Measurements from ENCODE around the gene CCNL2. TPM values are rescaled to one million over a fixed set of nuclear protein-coding genes. Genes with fewer than 3 reads are reported as not detected.

The CCNL2 gene
- total and polyA plus RNA-seq, 8 donors = 49.2 to 409 (median 84.1) TPM

DNA sequence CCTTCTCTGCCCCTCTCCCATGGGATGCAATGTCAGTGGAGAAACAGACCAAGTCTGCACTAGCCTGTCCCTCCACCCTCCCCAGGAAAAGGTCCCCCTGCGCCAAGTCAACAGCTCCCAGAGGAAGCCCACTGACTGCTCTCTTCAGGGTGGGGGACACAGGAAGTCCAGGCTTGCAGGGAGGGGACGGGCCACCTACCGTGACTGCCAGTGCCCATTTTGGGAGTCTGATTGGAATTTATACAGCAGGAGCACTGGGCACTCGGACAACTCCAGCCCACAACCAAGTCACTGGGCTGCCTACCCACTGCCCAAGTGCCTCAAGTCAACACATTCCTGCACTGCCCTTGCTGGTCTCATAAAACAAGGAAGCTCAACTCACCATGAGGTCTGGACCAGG is 6.1 kb downstream of the CCNL2 start:
- FAIRE-seq = no peak
- DNase-seq = peak in 1 of 6 donors; percentile 24
- H3K27me3 ChIP-seq = no peaks in the 10 kb centered on the region
- WGBS, 2 donors = 95 to 96% methylated on average over 4 of the region's 4 CpGs
- peaks cover 2 to 80% (median 55%) of the 10 kb centered on the region in 3 donors for H3K36me3 ChIP-seq
- H3K4me3 ChIP-seq = no peak overlapping the region
- no peaks in the 10 kb centered on the region for H3K9me3 ChIP-seq
- TF ChIP-seq, protein P1, sequence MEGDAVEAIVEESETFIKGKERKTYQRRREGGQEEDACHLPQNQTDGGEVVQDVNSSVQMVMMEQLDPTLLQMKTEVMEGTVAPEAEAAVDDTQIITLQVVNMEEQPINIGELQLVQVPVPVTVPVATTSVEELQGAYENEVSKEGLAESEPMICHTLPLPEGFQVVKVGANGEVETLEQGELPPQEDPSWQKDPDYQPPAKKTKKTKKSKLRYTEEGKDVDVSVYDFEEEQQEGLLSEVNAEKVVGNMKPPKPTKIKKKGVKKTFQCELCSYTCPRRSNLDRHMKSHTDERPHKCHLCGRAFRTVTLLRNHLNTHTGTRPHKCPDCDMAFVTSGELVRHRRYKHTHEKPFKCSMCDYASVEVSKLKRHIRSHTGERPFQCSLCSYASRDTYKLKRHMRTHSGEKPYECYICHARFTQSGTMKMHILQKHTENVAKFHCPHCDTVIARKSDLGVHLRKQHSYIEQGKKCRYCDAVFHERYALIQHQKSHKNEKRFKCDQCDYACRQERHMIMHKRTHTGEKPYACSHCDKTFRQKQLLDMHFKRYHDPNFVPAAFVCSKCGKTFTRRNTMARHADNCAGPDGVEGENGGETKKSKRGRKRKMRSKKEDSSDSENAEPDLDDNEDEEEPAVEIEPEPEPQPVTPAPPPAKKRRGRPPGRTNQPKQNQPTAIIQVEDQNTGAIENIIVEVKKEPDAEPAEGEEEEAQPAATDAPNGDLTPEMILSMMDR (IDR thresholded peaks at IDR 0.05) = no peak
- H3K4me1 ChIP-seq = peaks cover 2 to 5% (median 5%) of the 10 kb centered on the region in 3 donors
- H3K27ac ChIP-seq = no peak overlapping the region
- intact Hi-C loops (cut with DNase I) = no loop called here
- no peak for ATAC-seq

DNA sequence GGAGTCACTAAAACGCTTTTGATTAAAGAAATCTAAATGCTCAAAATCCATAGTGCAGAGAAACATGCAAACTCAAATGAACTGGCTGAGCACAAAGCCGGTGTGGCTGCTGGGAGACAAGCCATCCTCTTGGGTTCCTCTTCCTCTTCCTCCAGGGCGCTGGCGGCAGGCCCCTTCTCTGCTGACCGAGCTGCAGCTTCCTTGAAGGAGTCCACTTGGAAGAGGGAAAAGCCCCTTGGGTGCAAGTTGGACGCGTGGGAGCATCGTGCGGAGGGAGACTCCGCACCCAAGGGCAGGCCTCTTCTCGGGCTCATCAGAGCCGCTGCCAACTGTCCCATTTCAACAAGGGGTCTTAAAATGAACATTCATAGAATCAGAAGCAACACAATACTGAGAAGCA is 7.9 kb downstream of the CCNL2 start:
- no peak for ATAC-seq
- peak in 1 of 6 donors; percentile 20 for DNase-seq
- Histone ChIP-seq H3K4me1 (no peaks in the 10 kb centered on the region), H3K4me3 (no peak overlapping the region), H3K36me3 (peaks cover 6 to 90% (median 63%) of the 10 kb centered on the region in 3 donors), H3K27me3 (no peaks in the 10 kb centered on the region), H3K27ac (no peak overlapping the region), H3K9me3 (no peaks in the 10 kb centered on the region)
- no peak for FAIRE-seq
- TF ChIP-seq, protein P1 (IDR thresholded peaks at IDR 0.05) = no peak
- intact Hi-C loops (cut with DNase I) = no loop called here
- 90 to 91% methylated on average over 12 of the region's 12 CpGs for WGBS, 2 donors

DNA sequence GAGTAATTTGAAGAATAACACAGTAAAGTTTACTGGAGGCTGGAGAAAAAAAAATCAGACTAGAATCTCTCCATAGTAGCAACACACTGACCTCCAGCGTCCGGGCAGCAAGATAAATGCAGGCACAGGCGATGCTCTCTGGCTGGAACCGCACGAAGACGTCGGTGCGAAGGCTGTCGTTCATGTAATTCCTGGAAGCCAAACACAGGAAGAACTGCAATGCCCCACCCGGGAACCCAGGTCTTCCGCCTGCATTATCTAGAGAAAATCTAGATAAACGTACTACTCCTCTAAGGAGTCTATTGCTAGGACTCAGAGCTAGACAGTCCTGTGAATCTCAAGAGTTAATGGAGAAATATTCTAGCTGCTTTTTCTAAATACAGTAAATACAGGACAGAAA is 8.5 kb downstream of the CCNL2 start:
- TF ChIP-seq, protein P1 (IDR thresholded peaks at IDR 0.05) = no peak
- no peak overlapping the region for H3K27ac ChIP-seq
- WGBS, 2 donors = 88 to 90% methylated on average over 12 of the region's 12 CpGs
- no peak overlapping the region for H3K4me3 ChIP-seq
- FAIRE-seq = no peak
- H3K9me3 ChIP-seq = no peaks in the 10 kb centered on the region
- H3K4me1 ChIP-seq = no peaks in the 10 kb centered on the region
- peak in 1 of 6 donors; percentile 17 for DNase-seq
- no peak for ATAC-seq
- intact Hi-C loops (cut with DNase I) = no loop called here
- peaks cover 6 to 95% (median 68%) of the 10 kb centered on the region in 3 donors for H3K36me3 ChIP-seq
- no peaks in the 10 kb centered on the region for H3K27me3 ChIP-seq

DNA sequence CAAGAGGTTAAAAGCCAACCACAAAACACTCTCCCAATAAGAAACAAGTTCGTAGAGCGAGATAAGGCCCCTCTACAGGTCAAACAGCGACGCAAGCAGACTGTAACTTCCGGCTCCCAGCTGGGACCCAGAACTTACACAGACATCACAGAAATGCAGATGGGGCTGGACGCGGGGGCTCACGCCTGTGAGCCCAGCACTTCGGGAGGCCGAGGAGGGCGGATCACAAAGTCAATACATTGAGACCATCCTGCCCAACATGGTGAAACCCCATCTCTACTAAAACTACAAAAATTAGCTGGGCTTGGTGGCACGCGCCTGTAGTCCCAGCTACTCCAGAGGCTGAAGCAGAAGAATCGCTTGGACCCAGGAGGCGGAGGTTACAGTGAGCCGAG is 11.1 kb downstream of the CCNL2 start:
- WGBS, 2 donors = 96 to 98% methylated on average over 16 of the region's 16 CpGs
- Histone ChIP-seq H3K4me1 (no peaks in the 10 kb centered on the region), H3K27me3 (no peaks in the 10 kb centered on the region), H3K36me3 (peaks cover 4 to 75% (median 58%) of the 10 kb centered on the region in 3 donors), H3K27ac (no peak overlapping the region), H3K4me3 (no peak overlapping the region), H3K9me3 (no peaks in the 10 kb centered on the region)
- peak in 1 of 6 donors; percentile 20 for DNase-seq
- TF ChIP-seq, protein P1 (IDR thresholded peaks at IDR 0.05) = no peak
- ATAC-seq = no peak
- intact Hi-C loops (cut with DNase I) = no loop called here
- no peak for FAIRE-seq

DNA sequence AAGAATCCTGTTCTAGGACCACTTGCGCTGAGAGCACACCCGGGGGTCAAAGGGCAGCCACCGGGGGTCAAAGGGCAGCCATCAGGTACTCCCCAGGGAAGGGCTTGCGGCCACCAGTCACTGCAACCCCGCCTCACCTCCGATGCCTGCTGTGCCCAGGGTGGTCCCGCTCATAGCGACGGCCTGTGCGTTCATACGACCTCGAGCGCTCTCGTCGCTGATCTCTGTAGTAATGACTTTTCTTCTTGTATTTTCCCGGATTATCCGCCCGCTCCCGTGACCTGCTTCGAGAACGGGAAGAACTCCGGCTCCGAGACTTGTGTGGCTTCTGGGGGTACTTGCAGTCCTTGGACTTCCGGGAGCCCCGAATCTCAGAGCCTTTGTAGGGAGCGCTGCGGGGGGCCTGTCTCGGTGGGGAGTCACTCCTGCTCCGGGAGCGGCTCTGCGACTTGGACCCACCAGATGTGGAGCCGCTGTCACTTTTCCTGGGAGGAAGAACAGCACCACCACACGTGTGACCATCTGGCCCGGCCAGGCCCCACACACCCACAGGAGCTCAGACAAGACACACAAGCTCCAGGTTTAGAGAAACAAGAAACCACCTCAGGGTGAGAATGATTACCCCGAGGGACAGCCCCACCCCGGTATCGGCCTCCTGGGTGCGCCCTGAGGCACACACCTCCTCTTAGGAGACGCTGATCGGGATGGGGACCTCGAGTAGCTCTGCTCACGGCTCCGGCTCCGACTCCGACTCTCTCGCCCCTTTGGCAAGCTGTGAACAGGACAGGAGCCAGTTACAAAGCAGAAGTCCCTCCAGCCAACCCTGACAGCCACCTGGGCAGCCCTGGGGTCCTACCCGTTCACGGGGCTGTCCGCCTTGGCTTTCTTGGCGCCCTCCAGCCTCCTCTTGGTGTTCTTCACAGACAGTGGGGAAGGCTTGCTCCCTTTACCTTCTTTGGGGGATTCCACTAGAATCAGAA is 11.7 kb downstream of the CCNL2 start:
- Histone ChIP-seq H3K4me1 (no peaks in the 10 kb centered on the region), H3K27me3 (no peaks in the 10 kb centered on the region), H3K27ac (no peak overlapping the region), H3K9me3 (no peaks in the 10 kb centered on the region), H3K36me3 (peaks cover 4 to 68% (median 52%) of the 10 kb centered on the region in 3 donors), H3K4me3 (no peak overlapping the region)
- WGBS, 2 donors = 95 to 97% methylated on average over 48 to 50 of the region's 50 CpGs
- TF ChIP-seq, protein P1 (IDR thresholded peaks at IDR 0.05) = no peak
- intact Hi-C loops (cut with DNase I) = no loop called here
- no peak for FAIRE-seq
- ATAC-seq = no peak
- DNase-seq = peak in 1 of 6 donors; percentile 69
